Ishikawa (cell line): Measurements from ENCODE around the gene IL20RB.
A peak's percentile ranks its signal among the peaks of the same experiment; 100 is the strongest.

Source experiments
- CEBPB ChIP-seq: IDR thresholded peaks from 2 replicates; pipeline ENCODE4 v1.6.1; 2012
- CREB1 ChIP-seq: IDR thresholded peaks from 2 replicates; pipeline ENCODE4 v1.6.1; 2012; ENCODE audit warnings: low read depth
- EGR1 ChIP-seq: IDR thresholded peaks from 2 replicates; pipeline ENCODE4 v1.6.1; 2012
- EP300 ChIP-seq: IDR thresholded peaks from 2 replicates; pipeline ENCODE4 v1.6.1; 2012; ENCODE audit warnings: borderline replicate concordance
- FOXM1 ChIP-seq: IDR thresholded peaks from 2 replicates; pipeline ENCODE4 v1.6.1; 2012; ENCODE audit warnings: low read depth, borderline replicate concordance
- NFIC ChIP-seq: IDR thresholded peaks from 2 replicates; pipeline ENCODE4 v1.6.1; 2012
- RAD21 ChIP-seq: IDR thresholded peaks from 2 replicates; pipeline ENCODE4 v1.6.1; 2012; ENCODE audit warnings: low read depth
- TAF1 ChIP-seq: IDR thresholded peaks from 2 replicates; pipeline ENCODE4 v1.6.1; 2012; ENCODE audit warnings: low read depth, mild to moderate bottlenecking
- TCF12 ChIP-seq: IDR thresholded peaks from 2 replicates; pipeline ENCODE4 v1.6.1; 2012; ENCODE audit warnings: low read depth
- TEAD4 ChIP-seq: IDR thresholded peaks from 2 replicates; pipeline ENCODE4 v1.6.1; 2012
- YY1 ChIP-seq: IDR thresholded peaks from 2 replicates; pipeline ENCODE4 v1.6.1; 2012; ENCODE audit warnings: low read depth
- ZBTB7A ChIP-seq: IDR thresholded peaks from 2 replicates; pipeline ENCODE4 v1.6.1; 2012; ENCODE audit warnings: low read depth
- TF ChIP-seq, protein P1 (sequence below): IDR thresholded peaks from 2 replicates; pipeline ENCODE4 v1.6.1; 2012; ENCODE audit warnings: low read depth, mild to moderate bottlenecking
- TF ChIP-seq, protein P2 (sequence below): IDR thresholded peaks from 2 replicates; pipeline ENCODE4 v1.6.1; 2012
- TF ChIP-seq, protein P3 (sequence below): IDR thresholded peaks from 2 replicates; pipeline ENCODE4 v1.6.1; 2012

Gene IL20RB

DNA sequence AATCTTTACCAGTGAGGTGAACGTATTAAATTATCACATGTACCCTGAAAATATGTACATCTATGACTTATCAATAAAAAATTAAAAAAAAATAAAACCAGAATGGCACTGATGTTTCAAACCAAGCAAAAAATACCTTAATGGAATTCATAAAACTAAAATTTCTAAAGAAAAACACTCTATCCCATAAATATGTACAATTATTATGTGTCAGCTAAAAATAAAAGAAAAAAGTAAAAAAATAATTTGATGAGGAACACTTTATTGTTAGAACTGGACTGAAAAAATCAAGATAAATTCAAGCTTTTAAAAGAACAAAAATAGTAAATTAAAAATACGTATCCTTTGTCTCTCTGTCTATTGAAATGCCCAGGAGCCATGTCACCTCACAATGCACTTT lies 63.1 kb downstream of the IL20RB start:
- no peak for TF ChIP-seq EGR1
- TF ChIP-seq, protein P1, sequence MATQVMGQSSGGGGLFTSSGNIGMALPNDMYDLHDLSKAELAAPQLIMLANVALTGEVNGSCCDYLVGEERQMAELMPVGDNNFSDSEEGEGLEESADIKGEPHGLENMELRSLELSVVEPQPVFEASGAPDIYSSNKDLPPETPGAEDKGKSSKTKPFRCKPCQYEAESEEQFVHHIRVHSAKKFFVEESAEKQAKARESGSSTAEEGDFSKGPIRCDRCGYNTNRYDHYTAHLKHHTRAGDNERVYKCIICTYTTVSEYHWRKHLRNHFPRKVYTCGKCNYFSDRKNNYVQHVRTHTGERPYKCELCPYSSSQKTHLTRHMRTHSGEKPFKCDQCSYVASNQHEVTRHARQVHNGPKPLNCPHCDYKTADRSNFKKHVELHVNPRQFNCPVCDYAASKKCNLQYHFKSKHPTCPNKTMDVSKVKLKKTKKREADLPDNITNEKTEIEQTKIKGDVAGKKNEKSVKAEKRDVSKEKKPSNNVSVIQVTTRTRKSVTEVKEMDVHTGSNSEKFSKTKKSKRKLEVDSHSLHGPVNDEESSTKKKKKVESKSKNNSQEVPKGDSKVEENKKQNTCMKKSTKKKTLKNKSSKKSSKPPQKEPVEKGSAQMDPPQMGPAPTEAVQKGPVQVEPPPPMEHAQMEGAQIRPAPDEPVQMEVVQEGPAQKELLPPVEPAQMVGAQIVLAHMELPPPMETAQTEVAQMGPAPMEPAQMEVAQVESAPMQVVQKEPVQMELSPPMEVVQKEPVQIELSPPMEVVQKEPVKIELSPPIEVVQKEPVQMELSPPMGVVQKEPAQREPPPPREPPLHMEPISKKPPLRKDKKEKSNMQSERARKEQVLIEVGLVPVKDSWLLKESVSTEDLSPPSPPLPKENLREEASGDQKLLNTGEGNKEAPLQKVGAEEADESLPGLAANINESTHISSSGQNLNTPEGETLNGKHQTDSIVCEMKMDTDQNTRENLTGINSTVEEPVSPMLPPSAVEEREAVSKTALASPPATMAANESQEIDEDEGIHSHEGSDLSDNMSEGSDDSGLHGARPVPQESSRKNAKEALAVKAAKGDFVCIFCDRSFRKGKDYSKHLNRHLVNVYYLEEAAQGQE = no peak

DNA sequence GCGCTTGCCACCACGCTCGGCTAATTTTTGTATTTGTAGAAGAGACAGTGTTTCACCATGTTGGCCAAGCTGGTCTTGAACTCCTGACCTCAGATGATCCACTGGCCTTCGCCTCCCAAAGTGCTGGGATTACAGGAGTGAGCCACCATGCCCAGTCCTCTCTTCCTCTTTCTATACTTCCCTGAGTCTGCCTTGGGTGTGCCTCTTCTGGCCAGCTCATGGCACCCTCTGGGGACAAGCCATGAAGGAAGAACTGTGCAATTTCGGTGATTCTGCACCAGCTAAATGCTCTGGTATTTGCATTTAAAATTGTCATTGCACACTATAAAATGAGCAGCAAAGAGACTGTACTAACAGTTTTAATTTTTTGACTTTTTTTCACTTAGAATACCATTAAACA lies 66.6 kb downstream of the IL20RB start:
- no peak for TF ChIP-seq TEAD4
- TF ChIP-seq NFIC = no peak
- no peak for TF ChIP-seq TCF12
- TF ChIP-seq, protein P2, sequence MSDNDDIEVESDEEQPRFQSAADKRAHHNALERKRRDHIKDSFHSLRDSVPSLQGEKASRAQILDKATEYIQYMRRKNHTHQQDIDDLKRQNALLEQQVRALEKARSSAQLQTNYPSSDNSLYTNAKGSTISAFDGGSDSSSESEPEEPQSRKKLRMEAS = no peak
- no peak for TF ChIP-seq ZBTB7A
- TF ChIP-seq, protein P1 = no peak
- TF ChIP-seq EGR1 = no peak
- TF ChIP-seq TAF1 = no peak
- no peak for TF ChIP-seq YY1
- no peak for TF ChIP-seq FOXM1

DNA sequence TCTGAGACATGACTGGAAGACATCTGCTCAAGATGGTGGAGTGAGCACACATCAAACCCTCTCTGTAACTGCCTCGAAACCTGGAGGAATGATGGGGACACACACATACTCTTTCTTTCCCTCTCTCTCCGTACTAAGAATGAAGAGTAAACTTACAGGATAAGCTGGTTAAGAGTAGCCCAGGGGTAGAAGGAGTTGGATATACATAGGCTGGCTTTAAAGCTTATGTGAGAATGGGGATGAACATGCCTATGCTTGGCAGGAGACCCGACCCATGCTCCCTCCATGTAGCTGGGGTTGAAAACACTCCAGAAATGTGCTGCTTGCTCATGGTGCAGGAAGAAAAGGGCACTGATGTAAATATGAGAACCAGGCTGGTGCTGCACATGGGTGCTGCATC lies 68.9 kb downstream of the IL20RB start:
- no peak for TF ChIP-seq FOXM1
- no peak for TF ChIP-seq YY1
- no peak for TF ChIP-seq TEAD4
- no peak for TF ChIP-seq ZBTB7A
- TF ChIP-seq, protein P1 = no peak

DNA sequence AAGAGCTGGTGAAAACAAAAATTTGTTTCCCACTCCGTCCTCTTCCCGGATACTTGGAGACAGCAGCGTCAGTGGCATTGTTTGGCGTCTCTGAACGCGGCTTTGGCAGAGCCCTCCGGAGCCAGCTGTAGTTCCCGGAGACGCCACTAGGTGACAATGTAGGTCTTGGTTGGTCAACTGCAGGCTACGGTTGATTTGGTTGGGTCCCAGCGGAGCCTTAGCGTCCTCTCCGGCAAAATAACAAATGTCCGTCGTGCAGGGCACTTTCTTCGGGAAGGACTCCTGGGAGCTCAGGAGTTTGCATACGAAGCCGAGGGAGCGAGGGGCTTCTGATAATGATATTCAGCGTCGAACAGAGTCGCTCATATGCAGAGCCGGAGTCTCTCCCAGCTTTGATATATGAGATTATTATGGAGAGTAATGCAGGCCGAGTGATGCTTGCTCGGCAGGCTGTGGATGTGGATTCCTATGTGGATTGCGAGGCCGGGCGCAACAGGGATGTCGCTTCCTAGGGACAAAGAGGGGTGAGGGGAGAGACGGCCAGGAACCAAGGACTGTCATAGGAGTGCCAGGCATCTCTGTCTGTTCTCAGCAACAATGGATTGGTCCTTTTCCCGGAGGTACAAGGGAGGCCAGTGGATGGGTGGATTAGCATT lies 74.8 kb downstream of the IL20RB start:
- no peak for TF ChIP-seq EP300
- no peak for TF ChIP-seq CREB1
- TF ChIP-seq CEBPB = no peak
- TF ChIP-seq, protein P1 = no peak
- no peak for TF ChIP-seq TEAD4
- TF ChIP-seq RAD21 = peak; percentile 85
- no peak for TF ChIP-seq EGR1
- TF ChIP-seq, protein P3, sequence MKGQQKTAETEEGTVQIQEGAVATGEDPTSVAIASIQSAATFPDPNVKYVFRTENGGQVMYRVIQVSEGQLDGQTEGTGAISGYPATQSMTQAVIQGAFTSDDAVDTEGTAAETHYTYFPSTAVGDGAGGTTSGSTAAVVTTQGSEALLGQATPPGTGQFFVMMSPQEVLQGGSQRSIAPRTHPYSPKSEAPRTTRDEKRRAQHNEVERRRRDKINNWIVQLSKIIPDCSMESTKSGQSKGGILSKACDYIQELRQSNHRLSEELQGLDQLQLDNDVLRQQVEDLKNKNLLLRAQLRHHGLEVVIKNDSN = no peak
- TF ChIP-seq FOXM1 = no peak
- TF ChIP-seq, protein P2 = peak; percentile 27; the same call in 1 of the 2 replicates
- TF ChIP-seq TCF12 = no peak
- TF ChIP-seq ZBTB7A = no peak
- TF ChIP-seq NFIC = no peak
- TF ChIP-seq YY1 = no peak
- no peak for TF ChIP-seq TAF1
